GM12872 (cell line): ENCODE measurements around the gene GARIN3.

Experiments
- CTCF ChIP-seq: IDR thresholded peaks from 3 replicates; pipeline ENCODE4 v1.5.1; 2011; ENCODE audit warnings: low read depth, mild to moderate bottlenecking, low read length, moderate library complexity; ENCODE audit not compliant: insufficient read depth

GARIN3 gene

GRCh38 chr5:157166214-157167213 lies at the start of gene GARIN3:
GARIN3 (minus strand) TSS chr5:157166264; CDS start chr5:157166168, 96 bp downstream.
- TF ChIP-seq CTCF, result no peak

- no peak for TF ChIP-seq CTCF
Observed at GRCh38 chr5:157215514-157216167, 49.6 kb upstream of the GARIN3 start.

DNA sequence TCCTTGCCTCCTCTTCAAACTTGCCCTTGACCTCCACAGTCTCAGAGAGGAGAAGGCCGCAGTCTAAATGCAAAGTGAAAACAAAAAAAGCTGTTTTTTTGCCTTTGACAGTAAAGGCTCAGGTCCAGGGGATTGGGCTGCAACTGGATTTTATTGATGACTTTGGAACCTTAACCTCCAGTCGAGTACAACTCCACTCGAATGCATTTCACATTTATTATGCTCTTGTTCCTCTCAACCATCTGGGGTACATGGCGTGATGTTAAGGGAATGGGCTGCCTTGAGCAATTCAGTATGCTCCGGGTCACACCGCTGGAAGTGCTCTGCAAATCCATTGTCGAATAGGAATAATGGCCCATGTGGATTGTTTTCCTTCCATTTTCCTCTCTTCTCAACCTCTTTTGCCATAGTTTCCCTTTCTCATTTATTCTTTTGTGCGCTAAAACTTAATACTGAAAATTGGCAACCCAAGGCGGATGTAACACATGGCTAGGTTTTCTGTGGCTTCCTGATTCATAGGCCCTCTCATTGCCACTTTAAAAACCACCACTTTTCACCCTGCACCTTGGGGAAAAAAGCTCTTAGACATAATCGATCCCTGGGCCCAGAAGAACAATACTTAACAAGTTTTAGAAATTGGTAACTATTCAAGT lies 48.9 kb upstream of the GARIN3 start:
- no peak for TF ChIP-seq CTCF

DNA sequence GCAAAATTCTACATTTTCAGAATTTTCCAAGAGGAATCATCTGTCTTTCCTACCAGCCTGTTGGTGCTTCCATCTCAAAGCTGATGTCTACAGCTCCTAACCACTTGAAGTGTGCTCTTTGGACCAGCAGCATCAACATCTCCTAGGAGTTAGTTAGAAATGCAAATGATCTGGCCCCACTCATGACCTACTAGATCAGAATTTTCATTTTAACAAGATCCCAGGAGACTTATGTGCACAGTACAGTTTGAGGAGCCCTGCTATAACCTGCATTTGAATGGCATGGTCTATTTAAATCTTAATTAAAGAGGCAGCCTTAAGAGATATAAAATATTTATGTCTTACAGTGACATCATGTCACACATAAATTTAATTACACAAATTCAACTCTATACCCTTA lies 48.4 kb upstream of the GARIN3 start:
- no peak for TF ChIP-seq CTCF

GRCh38 chr5:157213527-157214243 lies 47.6 kb upstream of the GARIN3 start:
- no peak for TF ChIP-seq CTCF

DNA sequence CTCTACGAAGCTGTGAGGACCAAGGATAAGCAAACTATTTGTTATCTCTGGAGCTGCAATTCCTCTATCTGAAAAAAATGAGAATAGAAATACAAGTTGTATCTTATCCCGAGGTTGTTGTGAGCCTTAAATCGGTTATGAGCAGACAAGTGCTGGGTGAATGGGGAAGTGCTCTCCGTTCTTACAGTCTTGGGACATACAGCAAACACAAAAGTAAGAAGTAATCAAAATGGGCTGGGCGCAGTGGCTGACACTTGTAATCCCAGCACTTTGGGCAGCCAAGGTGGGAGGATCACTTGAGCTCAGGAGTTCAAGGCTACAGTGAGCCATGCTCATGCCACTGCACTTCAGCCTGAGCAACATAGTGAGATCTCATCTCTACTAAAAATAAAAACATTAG lies 46.2 kb upstream of the GARIN3 start:
- TF ChIP-seq CTCF, result no peak
